HG03196 (cell line): ENCODE data around the gene NPIPA1.
"Not testable (repeated sequence)": the region's sequence is repeated elsewhere in the genome, so short reads cannot be mapped to it uniquely, and the experiment has no call there.

Experiments
- ATAC-seq: cut with Tn5 transposase; IDR thresholded peaks from one replicate; pipeline ENCODE4 v1.9.1; 2021; ENCODE audit not compliant: unreplicated experiment

The NPIPA1 gene

DNA sequence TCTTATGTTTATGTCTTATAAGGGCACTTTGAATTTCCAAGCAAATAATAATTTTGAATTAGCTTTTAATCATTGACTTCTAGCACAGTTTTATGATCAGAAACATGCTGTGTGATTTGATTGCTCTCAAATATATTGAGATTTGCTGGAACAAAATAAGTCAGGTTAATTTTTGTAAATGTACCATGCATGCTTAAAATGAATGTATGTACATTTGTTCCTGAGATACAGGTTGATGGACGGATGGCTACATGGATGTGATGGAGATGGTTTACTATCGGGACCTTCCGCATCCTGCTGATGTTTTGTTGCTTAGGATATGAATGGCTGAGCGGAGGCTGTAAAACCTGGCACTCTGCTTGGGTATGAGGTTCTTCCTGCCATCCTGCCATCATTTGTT lies at the start of gene NPIPA1:
Gene NPIPA1 (plus strand): TSS at position 301 of the 400 bp plus-strand sequence. CDS start 0 bp downstream, at position 301.
- ATAC-seq = not testable (repeated sequence)

DNA sequence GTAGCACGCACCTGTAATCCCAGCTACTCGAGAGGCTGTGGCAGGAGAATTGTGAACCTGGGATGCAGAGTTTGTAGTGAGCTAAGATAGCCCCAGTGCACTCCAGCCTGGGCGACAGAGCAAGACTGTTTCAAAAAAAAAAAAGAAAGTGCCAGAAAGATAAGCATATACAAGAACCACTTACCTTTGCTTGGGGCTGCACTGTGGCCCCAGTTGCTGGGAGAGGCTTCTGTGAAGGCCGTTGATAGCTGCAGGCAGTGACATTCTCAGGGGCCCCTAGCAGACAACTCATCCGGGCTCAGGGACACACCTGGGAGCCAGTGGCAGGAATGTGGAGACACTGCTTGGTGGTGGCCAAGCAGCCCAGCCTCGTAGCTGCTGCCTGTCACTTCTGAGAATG lies 45.1 kb upstream of the NPIPA1 start:
- ATAC-seq = not testable (repeated sequence)

GRCh38 chr16:14895382-14895781 lies 41.9 kb upstream of the NPIPA1 start:
- not testable (repeated sequence) for ATAC-seq

DNA sequence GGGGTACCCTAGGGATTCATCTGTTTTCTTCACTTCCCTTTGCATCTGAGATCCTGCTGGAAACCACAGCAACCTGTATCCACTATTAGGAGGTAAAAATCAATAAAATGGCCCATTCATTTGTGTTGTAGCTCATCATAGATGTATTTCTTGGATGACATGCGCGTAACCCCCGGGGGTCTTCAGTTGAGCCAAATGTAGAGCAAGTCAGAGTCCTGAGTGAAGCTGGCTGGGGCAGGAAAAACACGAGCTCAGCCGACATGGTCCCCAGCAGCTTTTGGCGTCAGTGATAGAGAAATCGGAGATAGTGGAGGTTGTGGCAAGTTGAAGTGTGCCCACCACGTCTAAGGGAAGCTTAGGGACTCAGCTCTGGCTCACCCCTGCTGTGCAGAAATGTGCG lies 41.2 kb upstream of the NPIPA1 start:
- ATAC-seq = not testable (repeated sequence)

- ATAC-seq = not testable (repeated sequence)
Measured at GRCh38 chr16:14897006-14897664, 40.1 kb upstream of the NPIPA1 start.

- not testable (repeated sequence) for ATAC-seq
Measured at GRCh38 chr16:14898162-14898561, 39.1 kb upstream of the NPIPA1 start.

DNA sequence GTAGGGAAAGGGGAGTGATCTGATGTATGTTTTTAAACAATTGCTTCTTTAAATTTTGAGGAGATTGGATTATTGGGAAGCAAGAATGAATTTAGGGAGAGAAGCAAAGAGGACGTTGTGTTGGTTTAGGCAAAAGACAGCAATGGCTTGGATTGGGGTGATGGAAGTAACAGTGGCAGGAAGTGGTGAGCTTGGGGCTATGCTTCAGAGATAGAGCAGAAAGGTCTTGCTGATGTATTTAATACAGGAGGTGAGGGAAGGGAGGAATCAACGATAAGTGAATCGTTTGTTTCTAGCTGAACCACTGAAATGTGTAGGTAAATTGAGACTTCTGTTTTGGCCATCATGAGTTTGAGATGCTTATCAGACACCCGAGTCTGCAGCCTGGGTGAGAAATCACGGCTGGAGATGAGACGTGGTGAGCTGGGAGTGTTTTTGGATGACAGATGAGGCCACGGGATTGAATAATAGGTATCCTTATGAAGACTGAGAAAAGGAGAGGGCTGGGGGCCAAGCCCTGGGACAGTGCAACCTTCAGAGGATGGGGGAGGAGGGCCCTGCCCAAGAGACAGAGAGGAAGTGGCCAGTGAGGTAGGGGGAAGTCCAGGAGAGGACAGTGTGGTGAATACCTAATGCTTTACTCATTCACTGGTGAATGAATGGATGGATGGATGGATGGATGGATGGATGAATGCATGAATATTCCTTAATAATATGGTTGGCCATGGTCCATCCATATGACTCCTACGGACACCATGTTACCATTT lies 33.9 kb upstream of the NPIPA1 start:
- ATAC-seq = not testable (repeated sequence)

DNA sequence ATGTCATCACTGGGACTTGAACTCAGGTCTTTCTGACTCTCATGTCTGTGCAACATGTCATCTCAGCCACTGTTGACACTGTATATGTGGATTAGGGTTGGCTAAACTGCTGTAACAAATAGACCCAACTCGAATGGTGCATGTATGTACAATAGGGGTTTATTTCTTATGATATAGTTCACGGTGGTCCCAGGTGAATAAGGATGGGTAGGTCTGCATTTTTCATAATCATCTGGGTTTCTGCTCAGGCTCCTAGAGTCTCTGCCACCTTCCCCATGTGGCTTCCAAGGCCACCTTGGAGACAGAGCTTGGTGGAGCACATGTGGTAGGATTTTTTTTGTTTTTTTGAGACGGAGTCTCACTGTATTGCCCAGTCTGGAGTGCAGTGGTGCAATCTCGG lies 27.5 kb upstream of the NPIPA1 start:
- peak; percentile 53 for ATAC-seq

DNA sequence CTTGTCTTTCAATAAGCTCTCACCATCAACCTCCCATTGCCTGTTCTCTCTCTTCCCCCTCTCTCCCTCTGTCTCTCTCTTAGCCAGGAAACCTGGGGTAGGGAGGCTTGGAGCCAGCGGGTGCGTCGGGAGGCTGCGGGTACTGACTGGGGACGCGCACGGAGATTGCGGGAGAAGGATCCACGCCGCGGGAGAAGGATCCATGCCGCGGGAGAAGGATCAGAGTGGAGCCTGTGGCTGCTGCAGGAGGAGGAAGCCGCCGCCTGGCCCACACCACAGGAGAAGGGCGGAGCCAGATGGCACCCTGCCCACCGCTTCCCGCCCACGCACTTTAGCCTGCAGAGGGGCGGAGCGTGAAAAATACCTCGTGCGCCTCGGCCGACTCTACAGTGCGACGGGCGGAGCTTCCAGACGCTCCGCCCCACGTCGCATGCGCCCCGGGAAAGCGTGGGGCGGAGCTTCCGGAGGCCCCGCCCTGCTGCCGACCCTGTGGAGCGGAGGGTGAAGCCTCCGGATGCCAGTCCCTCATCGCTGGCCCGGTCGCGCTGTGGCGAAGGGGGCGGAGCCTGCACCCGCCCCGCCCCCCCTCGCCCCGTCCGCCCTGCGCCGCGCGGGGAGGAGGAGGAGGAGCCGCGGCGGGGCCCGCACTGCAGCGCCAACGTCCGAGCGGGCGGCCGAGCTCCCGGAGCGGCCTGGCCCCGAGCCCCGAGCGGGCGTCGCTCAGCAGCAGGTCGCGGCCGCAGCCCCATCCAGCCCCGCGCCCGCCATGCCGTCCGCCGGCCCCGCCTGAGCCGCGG lies 26.2 kb upstream of the NPIPA1 start:
- peak; percentile 78 for ATAC-seq

GRCh38 chr16:14911954-14912353 lies 25.3 kb upstream of the NPIPA1 start:
- not testable (repeated sequence) for ATAC-seq

DNA sequence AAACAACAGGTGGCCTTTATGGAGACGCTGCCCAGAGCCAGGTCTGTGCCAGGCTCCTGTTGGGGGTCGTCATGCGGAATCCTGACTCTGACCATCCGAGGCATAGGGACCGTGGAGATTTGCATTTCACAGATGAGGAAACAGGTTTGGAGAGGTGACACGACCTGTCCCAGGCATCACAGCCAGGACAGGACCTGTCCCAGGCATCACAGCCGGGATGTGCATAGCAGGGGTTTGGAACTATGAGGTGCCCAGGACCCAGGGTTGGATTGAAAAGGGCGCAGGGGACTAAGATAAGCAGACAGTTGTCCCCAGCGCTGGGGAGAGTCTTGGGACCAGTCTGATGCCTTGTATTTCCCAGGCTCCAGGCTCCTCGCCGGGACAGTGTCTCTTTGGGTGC lies 24.7 kb upstream of the NPIPA1 start:
- ATAC-seq = not testable (repeated sequence)

DNA sequence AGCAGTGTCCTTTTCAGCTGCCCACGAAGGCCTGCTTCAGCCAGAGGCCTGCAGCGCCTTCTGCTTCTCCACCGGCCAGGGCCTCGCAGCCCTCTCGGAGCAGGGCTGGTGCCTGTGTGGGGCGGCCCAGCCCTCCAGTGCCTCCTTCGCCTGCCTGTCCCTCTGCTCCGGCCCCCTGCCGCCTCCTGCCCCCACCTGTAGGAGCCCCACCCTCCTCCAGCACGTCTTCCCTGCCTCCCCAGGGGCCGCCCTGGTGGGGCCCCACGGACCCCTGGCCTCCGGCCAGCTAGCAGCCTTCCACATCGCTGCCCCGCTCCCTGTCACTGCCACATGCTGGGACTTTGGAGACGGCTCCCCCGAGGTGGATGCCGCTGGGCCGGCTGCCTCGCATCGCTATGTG lies 18.7 kb upstream of the NPIPA1 start:
- not testable (repeated sequence) for ATAC-seq

GRCh38 chr16:14919837-14920600 lies 17.2 kb upstream of the NPIPA1 start:
- ATAC-seq = not testable (repeated sequence)

- not testable (repeated sequence) for ATAC-seq
Measured at GRCh38 chr16:14922285-14922684, 15.0 kb upstream of the NPIPA1 start.

- not testable (repeated sequence) for ATAC-seq
Measured at GRCh38 chr16:14922968-14923367, 14.3 kb upstream of the NPIPA1 start.

DNA sequence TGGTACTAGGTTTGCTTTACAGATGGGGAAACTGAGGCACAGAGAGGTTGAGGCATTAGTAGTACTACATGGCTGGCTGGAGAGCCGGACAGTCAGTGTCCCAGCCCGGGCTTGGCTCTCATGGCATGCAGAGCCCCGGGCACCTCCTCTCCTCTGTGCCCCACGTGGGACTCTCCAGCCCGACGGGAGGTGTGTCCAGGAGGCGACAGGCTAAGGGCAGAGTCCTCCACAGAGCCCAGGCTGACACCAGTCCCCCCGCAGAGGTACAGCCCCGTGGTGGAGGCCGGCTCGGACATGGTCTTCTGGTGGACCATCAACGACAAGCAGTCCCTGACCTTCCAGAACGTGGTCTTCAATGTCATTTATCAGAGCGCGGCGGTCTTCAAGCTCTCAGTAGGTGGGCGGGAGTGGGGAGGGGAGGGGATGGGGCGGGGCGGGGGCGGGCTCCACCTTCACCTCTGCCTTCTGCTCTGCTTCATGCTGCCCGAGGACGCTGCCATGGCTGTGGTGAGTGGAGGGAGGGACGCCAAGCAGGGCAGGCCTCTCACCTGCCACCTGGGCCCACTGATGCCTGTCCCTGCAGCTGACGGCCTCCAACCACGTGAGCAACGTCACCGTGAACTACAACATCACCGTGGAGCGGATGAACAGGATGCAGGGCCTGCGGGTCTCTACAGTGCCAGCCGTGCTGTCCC lies 13.7 kb upstream of the NPIPA1 start:
- not testable (repeated sequence) for ATAC-seq

DNA sequence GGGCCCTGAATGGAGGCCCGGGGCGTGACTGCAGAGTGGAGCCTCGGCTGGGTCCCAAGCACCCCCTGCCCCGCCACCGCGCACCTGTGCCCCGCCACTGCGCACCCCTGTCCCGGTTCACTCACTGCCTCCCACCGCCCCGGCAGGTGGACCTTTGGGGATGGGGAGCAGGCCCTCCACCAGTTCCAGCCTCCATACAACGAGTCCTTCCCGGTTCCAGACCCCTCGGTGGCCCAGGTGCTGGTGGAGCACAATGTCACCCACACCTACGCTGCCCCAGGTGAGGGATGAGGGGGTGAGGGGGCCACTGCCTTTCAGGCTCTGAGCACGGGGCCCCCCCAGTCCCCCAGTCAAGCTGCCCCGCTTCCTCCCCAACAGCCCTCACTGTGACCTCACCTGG lies 12.9 kb upstream of the NPIPA1 start:
- ATAC-seq = not testable (repeated sequence)

- not testable (repeated sequence) for ATAC-seq
Measured at GRCh38 chr16:14924982-14925381, 12.3 kb upstream of the NPIPA1 start.

- ATAC-seq = not testable (repeated sequence)
Measured at GRCh38 chr16:14928064-14928714, 9.1 kb upstream of the NPIPA1 start.

GRCh38 chr16:14929176-14929575 lies 8.1 kb upstream of the NPIPA1 start:
- ATAC-seq = not testable (repeated sequence)
